DMS153 treated with DMSO at 0.1 percent for 48 hours (cell line): Measurements from ENCODE around the gene GALNT12.

ENCODE experiments used
- DNase-seq: peaks from one replicate; lab custom pipeline; 2025; ENCODE audit not compliant: unreplicated experiment; lab: John Stamatoyannopoulos, UW

The GALNT12 gene

GRCh38 chr9:98801561-98801960 lies 5.9 kb upstream of the GALNT12 start:
- no peak for DNase-seq

GRCh38 chr9:98801969-98802371 lies 5.5 kb upstream of the GALNT12 start:
- no peak for DNase-seq

DNA sequence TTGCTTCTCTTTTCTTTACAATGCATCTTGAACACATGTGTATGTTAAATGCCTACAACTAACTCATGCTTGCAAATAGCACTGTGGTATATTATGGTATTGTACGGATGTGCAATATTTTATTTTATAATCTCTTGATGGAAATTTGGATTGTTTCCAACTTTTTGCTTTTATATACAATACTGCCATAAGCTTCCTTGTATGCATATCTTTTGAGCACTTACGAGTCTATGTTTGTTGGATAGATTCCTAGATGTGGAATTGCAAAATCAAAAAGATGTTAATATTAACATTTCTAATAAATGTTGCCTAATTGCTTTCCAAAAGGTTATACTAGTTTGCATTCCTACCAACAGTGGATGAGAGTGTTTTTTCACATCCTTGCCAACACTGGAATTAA lies 3.4 kb upstream of the GALNT12 start:
- DNase-seq = no peak

- no peak for DNase-seq
Measured at GRCh38 chr9:98805506-98806272, 1.8 kb upstream of the GALNT12 start.

DNA sequence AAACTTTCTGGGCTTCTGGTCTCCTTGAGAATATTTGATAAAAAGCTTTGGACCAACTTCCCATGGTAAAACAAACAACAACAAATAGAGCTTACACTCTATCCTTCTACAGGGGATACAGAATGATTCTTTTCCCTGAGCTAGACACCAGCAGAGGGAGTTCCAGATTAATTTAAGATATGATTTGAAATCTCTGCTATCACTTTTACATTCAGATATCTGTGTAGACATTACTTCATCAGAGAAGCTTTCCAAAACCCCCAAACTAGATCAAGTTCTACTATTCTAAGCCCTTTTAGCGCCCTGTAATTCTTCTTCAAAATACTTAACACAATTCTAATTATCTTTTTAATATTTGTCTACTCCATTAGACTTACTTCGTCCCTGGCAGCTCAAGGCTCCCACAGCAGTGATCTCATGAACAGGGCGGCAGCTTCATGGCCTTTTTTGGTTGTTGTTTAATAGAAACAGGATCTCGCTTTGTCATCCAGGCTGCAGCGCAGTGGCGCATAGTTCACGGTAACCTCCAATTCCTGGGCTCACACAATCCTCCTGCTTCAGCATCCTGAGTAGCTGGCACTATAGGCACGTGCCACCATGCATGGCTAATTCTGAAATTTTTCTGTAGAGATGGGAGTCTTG lies 955 bp upstream of the GALNT12 start:
- peak; percentile 3 for DNase-seq

GRCh38 chr9:98807814-98808195 lies 335 bp downstream of the GALNT12 start:
- no peak for DNase-seq

DNA sequence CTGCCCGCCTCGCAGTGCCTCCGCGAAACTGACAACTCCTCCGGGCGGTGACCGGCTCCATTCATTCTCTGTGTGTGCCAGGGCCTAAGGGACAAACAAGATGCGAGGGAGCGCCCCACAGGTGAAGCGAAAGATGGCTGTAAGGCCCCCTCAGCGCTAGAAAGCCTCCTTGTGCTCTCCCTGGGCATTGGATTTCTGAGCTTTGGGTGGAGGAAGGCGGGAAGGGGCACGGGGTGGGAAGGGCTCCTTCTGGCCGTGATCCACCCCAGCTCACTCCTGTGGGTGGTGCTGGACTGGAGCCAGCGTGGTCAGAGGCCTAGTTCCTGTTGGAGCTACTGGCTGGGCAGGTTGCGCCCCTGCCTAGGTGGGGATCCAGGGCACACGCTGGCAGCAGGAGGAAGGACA lies 943 bp downstream of the GALNT12 start:
- DNase-seq = peak; percentile 8

DNA sequence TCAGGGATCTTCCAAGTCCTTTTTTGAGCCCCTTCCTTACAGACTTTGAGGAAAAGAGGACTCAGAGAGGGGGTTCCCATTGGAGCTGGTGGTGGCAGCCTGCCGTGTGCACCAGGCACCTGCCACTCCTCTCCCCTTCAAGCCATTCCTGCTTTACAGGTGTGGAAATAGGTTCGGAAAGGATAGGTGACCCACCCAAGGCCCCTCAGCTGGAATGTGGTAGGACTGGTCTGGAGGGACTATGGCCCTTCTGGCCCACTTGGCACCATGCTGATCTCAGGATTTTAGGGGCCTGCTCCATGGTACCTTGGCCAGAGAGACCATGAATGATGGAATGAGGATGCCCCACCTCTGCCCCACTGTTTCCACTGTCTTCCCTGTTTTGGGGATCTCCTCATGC lies 1.4 kb downstream of the GALNT12 start:
- DNase-seq = no peak

DNA sequence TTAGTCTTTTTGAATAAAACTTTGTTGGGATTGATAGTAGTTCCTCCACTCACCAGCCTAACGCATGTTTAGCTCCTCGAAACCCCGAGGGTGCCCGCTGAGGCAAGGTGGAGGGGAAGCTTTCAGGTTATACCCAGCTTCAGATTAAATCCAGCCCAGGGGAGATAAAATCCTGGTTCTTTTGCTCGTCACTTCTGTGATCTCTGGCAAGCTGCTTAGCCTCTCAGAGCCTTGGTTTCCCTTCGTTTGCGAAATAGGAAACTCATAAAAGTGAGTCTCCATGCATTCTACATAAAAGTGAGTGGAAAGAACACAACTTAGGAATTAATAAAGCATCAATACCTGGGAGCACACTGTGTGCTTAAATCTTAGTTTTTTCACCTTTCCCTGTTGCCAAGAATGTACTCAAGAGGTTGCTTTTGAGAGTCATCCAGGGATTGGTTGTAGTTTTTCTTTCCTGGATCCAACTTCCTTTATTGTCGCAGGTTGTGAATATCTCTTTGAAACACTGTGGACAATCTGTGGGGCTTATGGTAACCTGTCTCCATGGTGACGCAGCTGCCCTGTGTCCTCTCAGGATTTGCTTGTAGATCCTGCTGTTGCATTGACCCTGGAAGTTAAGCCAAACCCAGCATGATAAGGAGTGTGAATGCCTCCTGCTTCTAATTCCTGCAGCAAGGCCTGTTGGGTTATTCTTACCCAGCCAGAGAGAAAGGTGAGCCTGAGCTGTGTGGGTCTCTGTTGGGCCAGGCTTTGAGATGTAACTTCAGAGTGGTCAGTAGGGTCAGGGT lies 2.0 kb downstream of the GALNT12 start:
- DNase-seq = no peak

DNA sequence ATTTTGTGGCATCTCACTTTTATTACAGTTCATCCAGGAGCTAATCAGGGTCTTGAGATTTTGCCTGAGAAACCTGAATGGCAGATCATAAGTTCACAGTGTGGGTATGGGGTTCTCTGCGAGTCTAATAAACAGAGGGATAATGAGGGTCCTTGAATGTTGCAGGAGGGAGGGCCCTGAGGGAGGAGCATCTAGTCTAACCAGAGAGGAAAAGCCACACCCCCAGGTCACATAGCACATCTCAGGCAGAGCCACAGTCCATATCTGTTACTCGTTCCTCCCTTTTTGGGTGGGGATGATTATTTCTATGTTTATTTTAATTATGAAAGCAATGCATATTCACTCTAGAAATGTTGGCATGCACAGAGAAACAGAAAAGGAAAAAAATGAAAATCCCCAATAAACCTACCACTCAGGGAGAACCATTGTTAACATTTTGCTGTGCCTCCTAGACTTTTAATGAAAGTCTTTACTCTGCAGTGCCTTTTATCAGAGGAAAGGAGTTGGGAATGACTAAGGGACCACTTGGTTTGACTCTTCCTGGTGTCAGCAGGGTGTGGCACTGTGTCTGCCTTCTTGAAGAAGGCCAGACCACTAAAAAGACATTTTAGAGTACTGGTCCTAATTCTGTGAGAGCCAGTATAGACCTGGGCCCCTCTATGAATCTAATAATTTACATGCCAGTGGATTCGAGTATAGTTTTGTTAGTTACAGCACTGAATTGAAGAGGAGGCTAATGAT lies 2.8 kb downstream of the GALNT12 start:
- DNase-seq = no peak

- no peak for DNase-seq
Measured at GRCh38 chr9:98811051-98811650, 3.7 kb downstream of the GALNT12 start.

GRCh38 chr9:98815391-98815951 lies 8.0 kb downstream of the GALNT12 start:
- no peak for DNase-seq

GRCh38 chr9:98818764-98819163 lies 11.3 kb downstream of the GALNT12 start:
- no peak for DNase-seq

GRCh38 chr9:98819231-98819630 lies 11.8 kb downstream of the GALNT12 start:
- DNase-seq = no peak

DNA sequence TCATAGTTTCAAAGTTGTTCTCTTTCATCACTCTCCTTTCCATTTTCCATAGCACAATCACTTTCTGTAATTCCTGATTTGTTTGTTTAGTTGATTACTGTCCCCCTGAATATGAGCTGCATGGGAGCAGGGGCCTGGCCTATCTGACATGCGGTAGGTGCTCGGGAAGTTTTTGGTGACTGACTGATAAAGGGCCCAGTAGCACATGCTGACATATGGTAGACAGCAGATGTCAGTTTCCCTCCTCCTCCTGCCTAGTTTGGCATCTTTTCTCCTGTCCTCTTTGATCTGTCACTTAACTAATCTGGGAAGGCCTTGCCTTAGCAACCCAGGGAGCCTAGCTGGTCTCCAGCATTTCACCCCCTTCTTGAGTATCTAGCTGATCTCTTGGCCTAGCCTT lies 14.4 kb downstream of the GALNT12 start:
- DNase-seq = no peak

DNA sequence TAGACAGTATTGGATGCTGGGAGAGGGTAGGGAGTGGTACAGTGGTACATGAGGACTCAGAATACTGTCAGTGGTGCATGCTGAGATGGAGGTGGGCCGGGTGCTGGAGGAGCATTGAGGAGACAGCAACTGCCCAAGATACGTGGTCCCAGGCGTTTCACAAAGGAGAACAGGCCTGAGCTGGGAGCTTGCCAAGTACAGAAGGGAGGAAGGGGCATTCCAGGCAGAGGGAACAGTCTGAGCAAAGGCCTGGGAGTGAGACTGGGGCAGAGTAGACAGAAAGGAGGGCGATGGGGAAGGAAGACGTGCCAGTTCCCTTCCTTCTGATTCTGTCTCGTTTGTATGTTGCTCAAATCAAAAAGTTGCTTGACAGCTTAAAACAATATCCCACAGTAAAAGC lies 15.2 kb downstream of the GALNT12 start:
- no peak for DNase-seq

DNA sequence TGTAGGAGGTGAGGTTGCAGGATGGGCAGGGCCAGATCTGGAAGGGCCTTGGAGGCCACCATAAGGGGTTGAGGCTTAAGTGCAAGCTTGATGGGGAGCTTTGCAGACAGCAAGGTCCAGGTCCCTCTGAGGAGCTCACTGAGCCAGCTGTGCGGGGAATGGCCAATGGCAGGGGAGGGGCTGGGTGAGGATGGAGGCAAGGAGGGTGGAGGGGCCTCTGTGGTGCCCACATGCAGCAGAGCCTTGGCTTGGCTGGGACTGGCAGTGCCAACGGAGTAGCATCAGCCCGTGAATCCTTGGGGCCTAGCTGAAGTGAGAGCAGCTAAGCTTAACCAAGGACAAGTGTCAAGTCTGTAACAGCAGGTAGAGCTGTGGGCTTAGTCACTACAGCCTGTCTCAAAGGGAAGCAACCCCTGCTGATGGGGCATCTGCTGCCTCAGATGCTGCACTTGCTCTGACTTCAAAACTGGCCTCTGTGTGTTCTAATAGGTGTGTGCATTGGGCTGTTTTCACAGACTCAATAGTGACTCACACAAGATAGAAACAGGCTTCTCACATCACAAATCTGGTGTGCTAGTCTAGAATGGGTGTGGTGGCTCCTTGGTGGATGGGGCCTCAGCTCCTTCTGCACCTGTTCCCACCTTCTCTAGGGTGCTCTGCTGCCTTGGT lies 16.3 kb downstream of the GALNT12 start:
- DNase-seq = no peak

- no peak for DNase-seq
Measured at GRCh38 chr9:98825414-98825813, 17.9 kb downstream of the GALNT12 start.

DNA sequence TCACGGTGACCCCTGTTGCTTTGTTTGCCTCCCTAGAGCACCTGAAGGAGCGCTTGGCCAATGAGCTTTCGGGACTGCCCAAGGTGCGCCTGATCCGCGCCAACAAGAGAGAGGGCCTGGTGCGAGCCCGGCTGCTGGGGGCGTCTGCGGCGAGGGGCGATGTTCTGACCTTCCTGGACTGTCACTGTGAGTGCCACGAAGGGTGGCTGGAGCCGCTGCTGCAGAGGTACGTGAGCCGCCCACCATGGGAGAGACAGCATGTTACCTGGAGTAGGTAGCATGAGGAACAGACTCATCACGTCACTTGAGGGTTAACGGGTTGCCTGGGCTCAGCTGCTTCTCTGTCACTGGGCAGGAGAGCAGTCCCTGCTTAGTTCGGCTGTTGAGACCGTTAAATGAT lies 19.2 kb downstream of the GALNT12 start:
- DNase-seq = no peak

DNA sequence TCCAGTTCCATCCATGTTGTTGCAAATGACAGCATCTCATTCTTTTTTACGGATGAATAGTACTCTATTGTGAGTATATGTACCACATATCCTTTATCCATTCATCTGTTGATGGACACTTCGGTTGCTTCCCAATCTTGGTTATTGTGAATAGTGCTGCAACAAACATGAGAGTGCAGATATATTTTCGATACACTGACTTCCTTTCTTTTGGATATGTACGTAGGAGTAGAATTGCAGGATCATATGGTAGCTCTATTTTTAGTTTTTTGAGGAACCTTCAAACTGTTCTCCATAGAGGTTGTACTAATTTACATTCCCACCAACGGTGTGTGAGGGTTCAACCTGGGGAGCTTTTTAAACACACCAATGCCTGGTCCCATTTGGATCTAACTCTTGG lies 22.3 kb downstream of the GALNT12 start:
- DNase-seq = no peak
